ENCODE results near the gene HYPK.

DNA sequence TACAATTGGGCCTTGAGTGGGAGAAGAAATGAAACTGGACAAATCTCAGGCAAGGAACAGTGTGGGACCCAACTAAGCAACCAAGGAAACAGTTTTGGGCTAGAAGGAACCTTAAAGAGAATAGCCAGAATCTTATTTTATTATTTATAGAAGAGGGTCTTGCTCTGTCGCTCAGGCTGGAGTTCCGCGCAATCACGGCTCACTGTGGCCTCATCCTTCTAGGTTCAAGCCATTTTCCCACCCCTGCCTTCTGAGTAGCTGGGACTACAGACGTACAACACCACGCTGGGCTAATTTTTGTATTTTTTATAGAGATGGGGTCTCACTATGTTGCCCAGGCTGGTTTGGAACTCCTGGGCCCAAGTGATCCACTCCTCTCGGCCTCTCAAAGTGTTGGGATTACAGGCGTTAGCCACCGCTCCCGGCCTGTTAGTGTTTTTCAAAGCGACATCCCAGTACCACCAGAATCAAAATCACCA lies 25.7 kb downstream of the HYPK start:
- TF ChIP-seq, protein P1, sequence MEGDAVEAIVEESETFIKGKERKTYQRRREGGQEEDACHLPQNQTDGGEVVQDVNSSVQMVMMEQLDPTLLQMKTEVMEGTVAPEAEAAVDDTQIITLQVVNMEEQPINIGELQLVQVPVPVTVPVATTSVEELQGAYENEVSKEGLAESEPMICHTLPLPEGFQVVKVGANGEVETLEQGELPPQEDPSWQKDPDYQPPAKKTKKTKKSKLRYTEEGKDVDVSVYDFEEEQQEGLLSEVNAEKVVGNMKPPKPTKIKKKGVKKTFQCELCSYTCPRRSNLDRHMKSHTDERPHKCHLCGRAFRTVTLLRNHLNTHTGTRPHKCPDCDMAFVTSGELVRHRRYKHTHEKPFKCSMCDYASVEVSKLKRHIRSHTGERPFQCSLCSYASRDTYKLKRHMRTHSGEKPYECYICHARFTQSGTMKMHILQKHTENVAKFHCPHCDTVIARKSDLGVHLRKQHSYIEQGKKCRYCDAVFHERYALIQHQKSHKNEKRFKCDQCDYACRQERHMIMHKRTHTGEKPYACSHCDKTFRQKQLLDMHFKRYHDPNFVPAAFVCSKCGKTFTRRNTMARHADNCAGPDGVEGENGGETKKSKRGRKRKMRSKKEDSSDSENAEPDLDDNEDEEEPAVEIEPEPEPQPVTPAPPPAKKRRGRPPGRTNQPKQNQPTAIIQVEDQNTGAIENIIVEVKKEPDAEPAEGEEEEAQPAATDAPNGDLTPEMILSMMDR (conservative IDR thresholded peaks at IDR 0.05; ENCODE audit: low read depth, low read length): no peak
- no peak for TF ChIP-seq EZH2 (IDR thresholded peaks at IDR 0.05; ENCODE audit: low read length, unreplicated experiment)
- TF ChIP-seq EZH2phosphoT487 (IDR thresholded peaks at IDR 0.05; ENCODE audit: borderline replicate concordance, low read length): no peak
